ENCODE data around the gene CEACAM5. TPM values are rescaled to one million over a fixed set of nuclear protein-coding genes. Genes with fewer than 3 reads are reported as not detected.
"Not testable (repeated sequence)": the region's sequence is repeated elsewhere in the genome, so short reads cannot be mapped to it uniquely, and the experiment has no call there.

The CEACAM5 gene
- total RNA-seq, 1 donor, result not detected

DNA sequence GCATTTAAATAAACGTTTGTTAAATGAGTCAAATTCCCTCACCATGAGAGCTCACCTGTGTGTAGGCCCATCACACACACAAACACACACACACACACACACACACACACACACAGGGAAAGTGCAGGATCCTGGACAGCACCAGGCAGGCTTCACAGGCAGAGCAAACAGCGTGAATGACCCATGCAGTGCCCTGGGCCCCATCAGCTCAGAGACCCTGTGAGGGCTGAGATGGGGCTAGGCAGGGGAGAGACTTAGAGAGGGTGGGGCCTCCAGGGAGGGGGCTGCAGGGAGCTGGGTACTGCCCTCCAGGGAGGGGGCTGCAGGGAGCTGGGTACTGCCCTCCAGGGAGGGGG lies 8.5 kb upstream of the CEACAM5 start:
- no peak for DNase-seq (ENCODE audit: low read depth in 2 of 3, low spot score in 2 of 3)

DNA sequence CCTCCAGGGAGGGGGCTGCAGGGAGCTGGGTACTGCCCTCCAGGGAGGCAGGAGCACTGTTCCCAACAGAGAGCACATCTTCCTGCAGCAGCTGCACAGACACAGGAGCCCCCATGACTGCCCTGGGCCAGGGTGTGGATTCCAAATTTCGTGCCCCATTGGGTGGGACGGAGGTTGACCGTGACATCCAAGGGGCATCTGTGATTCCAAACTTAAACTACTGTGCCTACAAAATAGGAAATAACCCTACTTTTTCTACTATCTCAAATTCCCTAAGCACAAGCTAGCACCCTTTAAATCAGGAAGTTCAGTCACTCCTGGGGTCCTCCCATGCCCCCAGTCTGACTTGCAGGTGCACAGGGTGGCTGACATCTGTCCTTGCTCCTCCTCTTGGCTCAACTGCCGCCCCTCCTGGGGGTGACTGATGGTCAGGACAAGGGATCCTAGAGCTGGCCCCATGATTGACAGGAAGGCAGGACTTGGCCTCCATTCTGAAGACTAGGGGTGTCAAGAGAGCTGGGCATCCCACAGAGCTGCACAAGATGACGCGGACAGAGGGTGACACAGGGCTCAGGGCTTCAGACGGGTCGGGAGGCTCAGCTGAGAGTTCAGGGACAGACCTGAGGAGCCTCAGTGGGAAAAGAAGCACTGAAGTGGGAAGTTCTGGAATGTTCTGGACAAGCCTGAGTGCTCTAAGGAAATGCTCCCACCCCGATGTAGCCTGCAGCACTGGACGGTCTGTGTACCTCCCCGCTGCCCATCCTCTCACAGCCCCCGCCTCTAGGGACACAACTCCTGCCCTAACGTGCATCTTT lies 7.8 kb upstream of the CEACAM5 start:
- DNase-seq (ENCODE audit: low read depth in 2 of 3, low spot score in 2 of 3), result no peak

DNA sequence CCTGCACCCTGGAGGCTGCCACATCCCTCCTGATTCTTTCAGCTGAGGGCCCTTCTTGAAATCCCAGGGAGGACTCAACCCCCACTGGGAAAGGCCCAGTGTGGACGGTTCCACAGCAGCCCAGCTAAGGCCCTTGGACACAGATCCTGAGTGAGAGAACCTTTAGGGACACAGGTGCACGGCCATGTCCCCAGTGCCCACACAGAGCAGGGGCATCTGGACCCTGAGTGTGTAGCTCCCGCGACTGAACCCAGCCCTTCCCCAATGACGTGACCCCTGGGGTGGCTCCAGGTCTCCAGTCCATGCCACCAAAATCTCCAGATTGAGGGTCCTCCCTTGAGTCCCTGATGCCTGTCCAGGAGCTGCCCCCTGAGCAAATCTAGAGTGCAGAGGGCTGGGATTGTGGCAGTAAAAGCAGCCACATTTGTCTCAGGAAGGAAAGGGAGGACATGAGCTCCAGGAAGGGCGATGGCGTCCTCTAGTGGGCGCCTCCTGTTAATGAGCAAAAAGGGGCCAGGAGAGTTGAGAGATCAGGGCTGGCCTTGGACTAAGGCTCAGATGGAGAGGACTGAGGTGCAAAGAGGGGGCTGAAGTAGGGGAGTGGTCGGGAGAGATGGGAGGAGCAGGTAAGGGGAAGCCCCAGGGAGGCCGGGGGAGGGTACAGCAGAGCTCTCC lies 6.9 kb upstream of the CEACAM5 start:
- DNase-seq (ENCODE audit: low read depth in 2 of 3, low spot score in 2 of 3), result peak in 1 of 3 donors; percentile 34

DNA sequence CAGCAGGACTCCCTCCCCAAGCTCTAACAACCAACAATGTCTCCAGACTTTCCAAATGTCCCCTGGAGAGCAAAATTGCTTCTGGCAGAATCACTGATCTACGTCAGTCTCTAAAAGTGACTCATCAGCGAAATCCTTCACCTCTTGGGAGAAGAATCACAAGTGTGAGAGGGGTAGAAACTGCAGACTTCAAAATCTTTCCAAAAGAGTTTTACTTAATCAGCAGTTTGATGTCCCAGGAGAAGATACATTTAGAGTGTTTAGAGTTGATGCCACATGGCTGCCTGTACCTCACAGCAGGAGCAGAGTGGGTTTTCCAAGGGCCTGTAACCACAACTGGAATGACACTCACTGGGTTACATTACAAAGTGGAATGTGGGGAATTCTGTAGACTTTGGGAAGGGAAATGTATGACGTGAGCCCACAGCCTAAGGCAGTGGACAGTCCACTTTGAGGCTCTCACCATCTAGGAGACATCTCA lies 6.2 kb upstream of the CEACAM5 start:
- DNase-seq (ENCODE audit: low read depth in 2 of 3, low spot score in 2 of 3), result no peak

DNA sequence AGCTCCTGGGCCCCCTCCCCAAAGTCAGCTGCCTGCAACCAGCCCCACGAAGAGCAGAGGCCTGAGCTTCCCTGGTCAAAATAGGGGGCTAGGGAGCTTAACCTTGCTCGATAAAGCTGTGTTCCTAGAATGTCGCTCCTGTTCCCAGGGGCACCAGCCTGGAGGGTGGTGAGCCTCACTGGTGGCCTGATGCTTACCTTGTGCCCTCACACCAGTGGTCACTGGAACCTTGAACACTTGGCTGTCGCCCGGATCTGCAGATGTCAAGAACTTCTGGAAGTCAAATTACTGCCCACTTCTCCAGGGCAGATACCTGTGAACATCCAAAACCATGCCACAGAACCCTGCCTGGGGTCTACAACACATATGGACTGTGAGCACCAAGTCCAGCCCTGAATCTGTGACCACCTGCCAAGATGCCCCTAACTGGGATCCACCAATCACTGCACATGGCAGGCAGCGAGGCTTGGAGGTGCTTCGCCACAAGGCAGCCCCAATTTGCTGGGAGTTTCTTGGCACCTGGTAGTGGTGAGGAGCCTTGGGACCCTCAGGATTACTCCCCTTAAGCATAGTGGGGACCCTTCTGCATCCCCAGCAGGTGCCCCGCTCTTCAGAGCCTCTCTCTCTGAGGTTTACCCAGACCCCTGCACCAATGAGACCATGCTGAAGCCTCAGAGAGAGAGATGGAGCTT lies 4.7 kb upstream of the CEACAM5 start:
- no peak for DNase-seq (ENCODE audit: low read depth in 2 of 3, low spot score in 2 of 3)

DNA sequence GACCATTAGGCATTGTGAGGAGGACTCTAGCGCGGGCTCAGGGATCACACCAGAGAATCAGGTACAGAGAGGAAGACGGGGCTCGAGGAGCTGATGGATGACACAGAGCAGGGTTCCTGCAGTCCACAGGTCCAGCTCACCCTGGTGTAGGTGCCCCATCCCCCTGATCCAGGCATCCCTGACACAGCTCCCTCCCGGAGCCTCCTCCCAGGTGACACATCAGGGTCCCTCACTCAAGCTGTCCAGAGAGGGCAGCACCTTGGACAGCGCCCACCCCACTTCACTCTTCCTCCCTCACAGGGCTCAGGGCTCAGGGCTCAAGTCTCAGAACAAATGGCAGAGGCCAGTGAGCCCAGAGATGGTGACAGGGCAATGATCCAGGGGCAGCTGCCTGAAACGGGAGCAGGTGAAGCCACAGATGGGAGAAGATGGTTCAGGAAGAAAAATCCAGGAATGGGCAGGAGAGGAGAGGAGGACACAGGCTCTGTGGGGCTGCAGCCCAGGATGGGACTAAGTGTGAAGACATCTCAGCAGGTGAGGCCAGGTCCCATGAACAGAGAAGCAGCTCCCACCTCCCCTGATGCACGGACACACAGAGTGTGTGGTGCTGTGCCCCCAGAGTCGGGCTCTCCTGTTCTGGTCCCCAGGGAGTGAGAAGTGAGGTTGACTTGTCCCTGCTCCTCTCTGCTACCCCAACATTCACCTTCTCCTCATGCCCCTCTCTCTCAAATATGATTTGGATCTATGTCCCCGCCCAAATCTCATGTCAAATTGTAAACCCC lies 2.8 kb upstream of the CEACAM5 start:
- peak in 2 of 3 donors; percentile 59 to 74 for DNase-seq (ENCODE audit: low read depth in 2 of 3, low spot score in 2 of 3)

DNA sequence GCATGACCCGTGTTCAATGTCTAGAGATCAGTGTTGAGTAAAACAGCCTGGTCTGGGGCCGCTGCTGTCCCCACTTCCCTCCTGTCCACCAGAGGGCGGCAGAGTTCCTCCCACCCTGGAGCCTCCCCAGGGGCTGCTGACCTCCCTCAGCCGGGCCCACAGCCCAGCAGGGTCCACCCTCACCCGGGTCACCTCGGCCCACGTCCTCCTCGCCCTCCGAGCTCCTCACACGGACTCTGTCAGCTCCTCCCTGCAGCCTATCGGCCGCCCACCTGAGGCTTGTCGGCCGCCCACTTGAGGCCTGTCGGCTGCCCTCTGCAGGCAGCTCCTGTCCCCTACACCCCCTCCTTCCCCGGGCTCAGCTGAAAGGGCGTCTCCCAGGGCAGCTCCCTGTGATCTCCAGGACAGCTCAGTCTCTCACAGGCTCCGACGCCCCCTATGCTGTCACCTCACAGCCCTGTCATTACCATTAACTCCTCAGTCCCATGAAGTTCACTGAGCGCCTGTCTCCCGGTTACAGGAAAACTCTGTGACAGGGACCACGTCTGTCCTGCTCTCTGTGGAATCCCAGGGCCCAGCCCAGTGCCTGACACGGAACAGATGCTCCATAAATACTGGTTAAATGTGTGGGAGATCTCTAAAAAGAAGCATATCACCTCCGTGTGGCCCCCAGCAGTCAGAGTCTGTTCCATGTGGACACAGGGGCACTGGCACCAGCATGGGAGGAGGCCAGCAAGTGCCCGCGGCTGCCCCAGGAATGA lies 1.5 kb upstream of the CEACAM5 start:
- peak; percentile 51 to 85 (median 76) for DNase-seq (ENCODE audit: low read depth in 2 of 3, low spot score in 2 of 3)

DNA sequence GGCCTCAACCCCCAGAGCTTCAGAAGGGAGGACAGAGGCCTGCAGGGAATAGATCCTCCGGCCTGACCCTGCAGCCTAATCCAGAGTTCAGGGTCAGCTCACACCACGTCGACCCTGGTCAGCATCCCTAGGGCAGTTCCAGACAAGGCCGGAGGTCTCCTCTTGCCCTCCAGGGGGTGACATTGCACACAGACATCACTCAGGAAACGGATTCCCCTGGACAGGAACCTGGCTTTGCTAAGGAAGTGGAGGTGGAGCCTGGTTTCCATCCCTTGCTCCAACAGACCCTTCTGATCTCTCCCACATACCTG lies 969 bp upstream of the CEACAM5 start:
- no peak for DNase-seq (ENCODE audit: low read depth in 2 of 3, low spot score in 2 of 3)

DNA sequence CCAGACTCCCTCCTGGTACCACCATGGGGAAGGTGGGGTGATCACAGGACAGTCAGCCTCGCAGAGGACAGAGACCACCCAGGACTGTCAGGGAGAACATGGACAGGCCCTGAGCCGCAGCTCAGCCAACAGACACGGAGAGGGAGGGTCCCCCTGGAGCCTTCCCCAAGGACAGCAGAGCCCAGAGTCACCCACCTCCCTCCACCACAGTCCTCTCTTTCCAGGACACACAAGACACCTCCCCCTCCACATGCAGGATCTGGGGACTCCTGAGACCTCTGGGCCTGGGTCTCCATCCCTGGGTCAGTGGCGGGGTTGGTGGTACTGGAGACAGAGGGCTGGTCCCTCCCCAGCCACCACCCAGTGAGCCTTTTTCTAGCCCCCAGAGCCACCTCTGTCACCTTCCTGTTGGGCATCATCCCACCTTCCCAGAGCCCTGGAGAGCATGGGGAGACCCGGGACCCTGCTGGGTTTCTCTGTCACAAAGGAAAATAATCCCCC lies 505 bp upstream of the CEACAM5 start:
- no peak for DNase-seq (ENCODE audit: low read depth in 2 of 3, low spot score in 2 of 3)

DNA sequence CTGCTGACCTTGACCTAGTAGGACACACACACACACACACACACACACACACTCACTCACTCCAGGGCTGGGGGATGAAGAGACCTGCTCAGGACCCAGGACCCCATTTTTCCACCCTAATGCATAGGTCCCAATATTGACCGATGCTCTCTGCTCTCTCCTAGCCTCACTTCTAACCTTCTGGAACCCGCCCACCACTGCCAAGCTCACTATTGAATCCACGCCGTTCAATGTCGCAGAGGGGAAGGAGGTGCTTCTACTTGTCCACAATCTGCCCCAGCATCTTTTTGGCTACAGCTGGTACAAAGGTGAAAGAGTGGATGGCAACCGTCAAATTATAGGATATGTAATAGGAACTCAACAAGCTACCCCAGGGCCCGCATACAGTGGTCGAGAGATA lies 1.1 kb downstream of the CEACAM5 start:
- DNase-seq (ENCODE audit: low read depth in 2 of 3, low spot score in 2 of 3), result not testable (repeated sequence)

DNA sequence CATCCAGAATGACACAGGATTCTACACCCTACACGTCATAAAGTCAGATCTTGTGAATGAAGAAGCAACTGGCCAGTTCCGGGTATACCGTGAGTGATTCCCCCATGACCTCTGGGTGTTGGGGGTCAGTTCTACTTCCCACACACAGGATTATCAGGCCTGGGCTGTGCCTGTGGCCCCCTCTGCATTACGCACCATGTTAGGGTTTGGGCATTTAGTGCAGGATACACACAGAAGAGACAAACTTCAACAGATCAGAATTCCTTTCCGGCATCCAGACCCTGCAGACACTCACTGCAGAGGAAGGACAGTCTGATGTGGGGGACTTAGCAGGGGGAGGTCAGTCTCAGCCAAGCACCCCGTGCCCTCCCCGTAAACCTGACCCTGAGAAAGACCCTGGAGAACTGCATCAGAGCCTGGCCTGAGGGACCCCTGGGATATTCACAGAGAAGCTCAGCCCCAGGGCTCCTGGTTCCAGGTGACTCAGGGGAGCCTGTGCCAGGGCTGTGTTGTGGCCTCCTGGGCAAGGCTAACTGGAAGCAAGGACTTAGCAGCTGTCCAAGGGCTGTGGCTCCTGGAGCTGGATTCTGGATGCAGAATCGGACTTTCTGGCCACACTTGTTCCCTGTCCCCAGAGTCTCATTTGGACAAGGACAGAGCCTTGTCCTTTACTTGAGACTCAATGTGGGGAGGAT lies 1.7 kb downstream of the CEACAM5 start:
- DNase-seq (ENCODE audit: low read depth in 2 of 3, low spot score in 2 of 3), result no peak

DNA sequence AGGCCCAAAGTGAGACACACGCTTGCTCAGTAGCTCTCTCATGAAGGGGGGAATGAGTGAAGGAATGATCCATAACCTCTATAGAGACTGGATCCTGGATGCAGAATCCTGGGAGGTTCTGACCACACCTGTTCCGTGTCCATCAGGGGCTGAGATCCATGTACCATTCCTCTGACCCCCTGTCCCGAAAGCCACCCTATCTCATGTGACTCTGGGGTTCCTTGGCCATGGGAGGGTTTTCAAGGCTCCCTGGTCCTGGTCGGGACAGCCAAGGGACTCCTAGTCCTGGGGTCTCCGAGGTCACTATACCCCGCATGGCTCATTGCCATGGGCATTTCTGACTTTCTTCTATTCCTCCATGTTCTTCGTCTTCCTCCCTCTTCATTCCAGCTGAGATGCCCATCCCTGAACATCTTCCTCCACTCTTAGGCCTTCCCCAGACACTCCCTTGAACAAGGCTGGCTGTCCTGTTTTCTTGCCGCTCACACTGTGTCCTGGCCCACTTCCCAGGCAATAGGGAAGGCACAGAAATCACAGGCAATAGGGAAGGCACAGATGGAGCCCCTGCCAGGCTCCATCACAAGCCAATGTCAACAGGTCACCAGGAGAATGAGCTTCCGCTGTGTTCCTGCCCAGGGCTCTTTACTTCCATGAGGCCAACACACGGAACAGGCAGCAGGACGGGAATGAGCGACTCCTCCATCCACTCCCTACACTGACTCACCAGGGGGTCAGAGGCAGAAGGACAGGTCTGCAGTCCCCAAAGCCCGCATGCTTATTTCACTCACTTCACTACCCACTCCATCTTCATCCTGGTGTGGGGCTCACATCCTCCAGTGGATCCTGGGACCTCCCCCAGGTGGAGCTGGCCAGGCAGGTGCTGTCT lies 3.2 kb downstream of the CEACAM5 start:
- no peak for DNase-seq (ENCODE audit: low read depth in 2 of 3, low spot score in 2 of 3)

DNA sequence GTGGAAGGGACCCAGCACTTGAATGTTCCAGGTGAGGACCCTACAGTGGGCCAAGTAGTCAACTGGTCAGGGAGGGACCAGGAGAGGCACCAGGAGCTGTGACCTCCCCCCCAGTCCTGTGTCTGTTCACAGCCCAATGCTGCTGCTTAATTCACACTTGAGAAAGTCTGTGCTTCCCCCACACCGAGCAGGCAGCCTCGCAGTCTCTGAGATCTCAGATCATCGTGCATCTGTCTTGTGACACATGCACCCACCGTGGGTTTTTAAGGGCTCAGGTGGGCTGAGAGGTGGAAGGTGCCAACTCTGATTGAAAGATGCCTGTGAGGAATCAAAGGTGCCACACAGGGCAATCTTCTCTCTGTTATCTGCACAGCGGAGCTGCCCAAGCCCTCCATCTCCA lies 6.2 kb downstream of the CEACAM5 start:
- no peak for DNase-seq (ENCODE audit: low read depth in 2 of 3, low spot score in 2 of 3)

DNA sequence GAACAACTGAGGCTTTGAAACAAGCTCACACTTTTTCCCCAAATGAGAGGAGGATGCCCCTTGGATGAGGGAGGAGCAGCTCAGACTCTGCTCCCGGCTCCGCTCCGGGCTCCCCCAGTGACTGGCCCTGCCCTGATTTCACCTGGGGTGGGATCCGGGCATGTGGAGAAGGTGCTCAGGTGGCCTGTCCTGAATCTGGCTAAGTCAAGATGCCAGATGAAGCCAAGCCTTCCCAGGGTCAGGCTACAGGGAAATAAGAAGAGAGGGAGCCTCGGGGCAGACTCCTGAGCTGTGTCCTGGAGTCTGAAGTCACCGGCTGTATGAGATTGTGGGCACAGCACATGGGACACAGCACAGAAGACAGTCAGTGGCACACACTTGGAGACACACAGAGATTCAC lies 10.3 kb downstream of the CEACAM5 start:
- DNase-seq (ENCODE audit: low read depth in 2 of 3, low spot score in 2 of 3), result no peak

DNA sequence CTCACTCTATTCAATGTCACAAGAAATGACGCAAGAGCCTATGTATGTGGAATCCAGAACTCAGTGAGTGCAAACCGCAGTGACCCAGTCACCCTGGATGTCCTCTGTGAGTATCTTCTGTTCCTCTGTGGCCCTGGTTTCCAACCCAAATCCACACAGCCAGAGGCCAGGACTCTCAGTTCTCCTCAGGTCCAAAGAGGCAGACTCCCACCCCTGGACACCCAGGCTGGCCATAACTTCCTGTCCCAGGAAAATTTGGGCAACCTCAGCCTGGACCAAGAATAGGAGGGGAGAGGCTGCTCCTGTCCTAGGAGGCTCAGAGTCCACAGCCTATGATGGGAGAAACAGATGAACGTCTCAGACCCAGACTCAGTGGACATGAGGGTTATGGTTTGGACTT lies 11.7 kb downstream of the CEACAM5 start:
- DNase-seq (ENCODE audit: low read depth in 2 of 3, low spot score in 2 of 3), result no peak

DNA sequence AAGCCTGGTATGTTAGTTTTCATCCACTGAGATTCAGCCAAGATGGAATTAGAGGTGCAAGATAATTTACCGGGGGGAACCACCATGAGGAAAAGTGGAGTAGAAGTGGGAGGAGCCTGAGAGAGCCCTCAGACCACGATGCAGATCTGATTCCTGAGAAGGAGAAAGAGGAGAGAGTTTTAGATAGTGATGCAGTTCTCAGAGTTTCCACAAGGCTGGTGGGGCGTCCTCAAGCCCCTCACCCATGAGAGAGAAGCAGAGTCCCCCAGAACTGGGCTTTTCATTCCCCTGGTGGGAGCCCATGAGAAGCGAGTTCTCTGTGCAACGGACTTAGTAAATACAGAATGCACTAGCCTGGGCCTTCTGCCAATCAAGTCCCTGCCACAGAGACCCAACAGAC lies 18.1 kb downstream of the CEACAM5 start:
- DNase-seq (ENCODE audit: low read depth in 2 of 3, low spot score in 2 of 3), result no peak

DNA sequence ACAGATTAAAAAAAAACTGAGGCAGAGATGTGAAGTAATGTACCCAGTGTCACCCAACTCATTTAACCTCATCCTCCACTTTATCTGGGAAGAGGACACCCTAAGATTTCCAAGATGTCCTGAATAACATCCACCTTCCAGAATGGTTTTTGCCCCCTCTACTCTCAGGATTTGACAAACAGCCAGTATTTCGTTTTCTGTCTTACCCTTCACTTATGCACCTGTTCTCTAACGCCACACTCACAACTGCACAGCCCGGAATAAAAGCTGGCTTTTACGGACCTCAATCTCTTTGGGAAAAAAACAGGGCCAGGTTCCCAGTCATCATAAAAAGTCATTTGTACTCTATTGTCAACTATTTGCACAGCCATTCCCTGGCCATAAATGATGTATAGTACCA lies 25.7 kb downstream of the CEACAM5 start:
- no peak for DNase-seq (ENCODE audit: low read depth in 2 of 3, low spot score in 2 of 3)

DNA sequence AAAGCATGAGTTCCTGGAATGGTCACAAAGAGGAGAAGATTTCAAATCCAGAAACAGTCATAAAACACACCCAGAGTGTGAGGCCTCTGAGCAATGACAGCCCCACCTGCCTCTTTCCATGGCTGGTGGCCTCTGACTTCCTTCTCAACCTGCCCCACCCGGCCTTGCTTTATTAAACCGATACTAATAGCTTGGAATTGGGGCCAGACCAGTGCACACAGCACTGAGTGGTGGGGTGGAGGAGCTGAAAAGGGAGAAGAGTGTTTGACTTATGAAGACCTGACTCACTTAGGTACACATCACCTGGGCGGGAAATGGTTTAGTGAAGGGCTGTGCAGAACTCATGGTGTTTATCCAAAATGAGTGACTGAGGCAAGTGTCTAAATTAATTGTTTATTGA lies 26.2 kb downstream of the CEACAM5 start:
- no peak for DNase-seq (ENCODE audit: low read depth in 2 of 3, low spot score in 2 of 3)

Data from hematopoietic multipotent progenitor cell (in vitro differentiated cells).